HuH-7 (cell line): ENCODE results near the gene ELOVL5.
A peak's percentile ranks its signal among the peaks of the same experiment; 100 is the strongest.

Experiments used
- DNase-seq: peaks from one replicate; pipeline ENCODE4 v3.0.0; 2011; ENCODE audit warnings: low spot score

The ELOVL5 gene

GRCh38 chr6:53268858-53269608, 79.7 kb downstream of the ELOVL5 start:
- DNase-seq: no peak

- DNase-seq: no peak
Observed at GRCh38 chr6:53266553-53267090, 82.1 kb downstream of the ELOVL5 start.

DNA sequence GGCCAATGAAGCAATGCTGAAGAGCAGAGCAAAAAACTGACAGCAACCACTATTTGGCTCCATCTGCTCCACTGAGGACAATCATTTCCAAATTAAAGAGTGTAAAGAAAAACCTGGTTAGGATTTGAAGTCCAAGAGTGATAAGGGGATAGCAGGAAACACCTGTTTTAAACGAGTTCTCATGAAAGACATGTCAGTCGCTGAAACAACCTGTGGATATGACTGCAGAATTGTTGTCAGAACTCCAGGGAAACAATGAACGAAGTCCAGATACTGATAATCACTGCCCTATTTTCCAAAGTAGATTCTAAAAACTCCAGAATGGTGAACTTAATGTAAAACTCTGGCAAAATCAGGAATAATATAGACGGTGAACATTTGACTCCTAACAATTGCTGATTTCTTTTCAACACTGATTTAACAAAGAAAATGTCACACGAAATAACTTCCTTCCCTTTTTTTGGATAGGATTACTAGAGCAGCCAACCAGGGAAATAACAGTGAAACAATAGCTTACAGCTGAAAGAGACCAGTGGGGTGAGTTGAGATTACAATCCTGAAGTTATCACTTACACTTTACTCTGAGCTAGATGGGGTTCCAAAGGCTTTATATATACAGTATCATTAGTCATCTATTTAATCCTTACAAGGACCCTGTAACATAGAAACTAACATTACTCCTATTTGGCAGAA, 83.7 kb downstream of the ELOVL5 start:
- DNase-seq: no peak

GRCh38 chr6:53264337-53264736, 84.4 kb downstream of the ELOVL5 start:
- no peak for DNase-seq

DNA sequence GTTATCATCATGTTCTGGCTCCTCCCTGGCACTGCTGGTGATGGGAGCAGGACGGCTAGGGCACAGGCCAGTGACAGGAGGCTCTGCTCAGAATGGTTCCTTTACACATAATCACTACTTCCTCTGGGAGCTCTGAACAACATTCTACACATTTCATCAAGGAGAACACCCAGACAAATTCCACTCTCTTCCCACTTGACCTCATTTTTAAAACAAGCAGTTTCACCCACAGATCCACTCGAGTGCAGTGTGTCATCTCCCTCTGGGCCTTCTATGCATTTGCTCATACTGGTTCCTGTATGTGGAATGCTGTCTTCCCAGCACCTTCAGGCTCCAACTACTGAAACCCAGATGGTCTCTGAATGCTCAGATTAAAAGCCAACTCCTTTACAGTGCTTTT, 84.8 kb downstream of the ELOVL5 start:
- no peak for DNase-seq

DNA sequence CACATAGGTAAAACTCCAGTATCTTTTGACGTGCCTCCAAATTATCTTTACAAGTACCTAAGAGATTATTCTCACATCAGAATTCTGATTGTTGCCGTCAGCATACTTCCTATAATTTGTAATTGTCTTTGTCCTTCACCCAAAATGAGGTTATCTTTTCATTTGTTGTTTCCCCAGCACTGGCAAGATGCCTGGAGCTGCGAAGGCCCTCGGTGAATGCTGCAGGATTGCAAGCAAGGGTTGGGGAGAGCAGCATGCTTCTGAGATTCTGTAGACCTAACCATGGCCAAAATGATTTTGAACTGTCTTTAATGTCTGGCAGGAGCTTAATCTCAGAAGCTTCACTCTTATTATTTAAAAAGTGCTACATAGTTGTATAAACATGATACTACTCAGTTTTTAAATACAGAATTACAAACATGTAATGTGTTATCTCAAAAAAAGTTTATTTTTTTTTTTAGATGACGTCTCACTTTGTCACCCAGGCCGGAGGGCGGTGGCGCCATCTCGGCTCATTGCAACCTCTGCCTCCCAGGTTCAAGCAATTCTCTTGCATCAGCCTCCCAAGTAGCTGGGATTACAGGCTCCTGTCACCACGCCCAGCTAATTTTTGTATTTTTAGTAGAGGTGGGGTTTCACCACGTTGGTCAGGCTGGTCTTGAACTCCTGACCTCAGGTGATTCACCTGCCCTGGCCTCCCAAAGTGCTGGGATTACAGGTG, 88.7 kb downstream of the ELOVL5 start:
- DNase-seq: no peak

GRCh38 chr6:53258774-53259155, 90.0 kb downstream of the ELOVL5 start:
- no peak for DNase-seq

GRCh38 chr6:53258076-53258773, 90.5 kb downstream of the ELOVL5 start:
- DNase-seq: no peak

DNA sequence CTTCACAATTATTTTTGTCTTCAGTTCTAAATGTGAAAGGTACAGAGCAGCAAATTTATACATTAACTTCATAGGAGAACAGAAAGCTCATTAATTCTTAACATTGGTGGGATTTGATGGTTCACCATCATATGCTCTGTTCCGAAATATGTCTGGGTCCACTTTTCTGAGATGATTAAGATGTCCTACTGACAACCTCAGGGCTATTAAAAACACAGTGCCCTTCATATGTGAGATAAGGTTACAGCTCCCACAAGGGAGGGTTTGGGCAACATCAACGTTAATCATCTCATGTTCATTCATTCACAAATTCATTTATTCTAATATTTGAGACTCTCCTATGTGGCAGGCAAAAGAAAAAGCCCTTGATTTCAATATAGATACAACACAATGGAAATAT, 91.2 kb downstream of the ELOVL5 start:
- DNase-seq: no peak

DNA sequence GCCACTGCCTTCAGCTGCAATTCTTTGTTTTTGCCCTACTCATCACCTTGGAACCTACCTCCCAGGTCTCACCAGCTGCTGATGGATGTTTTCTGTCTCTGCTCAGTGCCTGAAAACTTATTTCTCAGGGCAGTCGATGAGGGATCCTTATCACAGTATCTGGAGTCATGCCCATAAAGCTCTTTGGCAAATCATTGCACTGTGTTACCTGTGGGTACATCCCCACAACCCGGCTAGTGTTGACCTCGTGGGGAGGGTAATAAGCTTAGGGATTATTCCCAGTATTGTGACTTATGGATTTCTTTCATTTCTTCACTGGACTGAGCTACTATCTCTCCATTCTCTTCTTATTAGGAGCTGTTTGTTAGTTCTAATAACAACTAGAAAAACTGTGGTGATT, 91.7 kb downstream of the ELOVL5 start:
- DNase-seq: no peak

DNA sequence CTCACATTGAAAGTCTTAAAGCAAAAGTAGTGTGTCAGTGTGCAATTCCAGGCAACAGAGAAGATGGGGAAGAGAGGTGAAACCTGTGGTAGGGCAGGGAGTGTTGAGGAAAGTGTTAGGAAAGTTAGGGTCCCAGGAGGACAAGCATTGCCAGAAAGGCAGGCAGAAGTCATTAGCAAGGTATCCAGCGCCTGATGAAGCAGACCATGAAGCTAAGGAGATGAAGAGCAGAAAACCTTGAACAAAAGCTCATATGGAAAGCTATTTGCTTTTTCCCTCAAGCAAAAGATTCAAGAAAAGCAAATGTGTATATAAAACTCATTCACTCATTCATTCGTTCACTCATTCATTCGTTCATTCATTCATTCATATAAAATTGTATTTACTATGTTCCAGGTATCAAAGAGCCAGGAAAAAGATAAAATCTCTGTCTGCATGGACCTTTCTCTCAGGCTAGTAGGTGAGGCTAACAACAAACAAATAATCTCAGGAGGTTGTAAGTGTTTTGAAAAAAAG, 96.5 kb downstream of the ELOVL5 start:
- DNase-seq: no peak

- no peak for DNase-seq
Observed at GRCh38 chr6:53251033-53251672, 97.6 kb downstream of the ELOVL5 start.

GRCh38 chr6:53250176-53251032, 98.3 kb downstream of the ELOVL5 start:
- DNase-seq: no peak

DNA sequence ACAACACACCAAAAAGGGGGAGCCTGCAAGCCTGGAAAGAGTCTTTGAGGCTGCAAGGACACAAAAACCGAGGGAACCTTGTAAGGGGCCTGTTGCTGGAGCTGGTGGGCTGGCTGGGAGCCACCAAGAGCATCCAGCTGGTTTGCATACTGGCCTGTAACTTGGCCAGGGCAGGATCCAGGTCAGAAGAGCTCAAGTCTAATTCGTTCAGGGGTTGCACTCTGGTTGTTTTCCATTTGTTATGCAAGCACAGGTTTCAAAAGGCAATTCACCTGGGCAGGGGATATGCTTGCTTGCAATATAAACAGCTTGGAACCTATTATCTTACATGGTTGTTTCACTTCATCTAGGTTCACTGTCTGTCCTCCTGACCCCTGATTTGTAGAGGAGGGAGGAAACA, 101.8 kb downstream of the ELOVL5 start:
- peak; percentile 10 for DNase-seq

DNA sequence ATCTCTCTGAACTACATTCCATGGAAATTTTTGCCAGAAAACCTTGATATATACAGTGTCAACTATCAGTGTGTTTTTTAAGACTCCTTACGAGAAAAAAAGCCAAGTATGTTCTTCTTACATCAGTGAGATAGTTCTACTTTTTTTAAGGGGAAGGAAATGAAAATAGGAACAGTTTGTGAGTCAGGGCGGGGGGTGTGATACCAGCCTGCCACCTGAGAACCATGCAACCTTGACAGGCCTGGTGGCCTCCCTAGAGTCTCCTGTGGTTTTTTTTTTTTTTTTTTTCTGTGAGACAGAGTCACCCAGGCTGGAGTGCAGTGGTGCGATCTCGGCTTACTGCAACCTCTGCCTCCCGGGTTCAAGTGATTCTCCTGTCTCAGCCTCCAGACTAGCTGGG, 103.8 kb downstream of the ELOVL5 start:
- no peak for DNase-seq

DNA sequence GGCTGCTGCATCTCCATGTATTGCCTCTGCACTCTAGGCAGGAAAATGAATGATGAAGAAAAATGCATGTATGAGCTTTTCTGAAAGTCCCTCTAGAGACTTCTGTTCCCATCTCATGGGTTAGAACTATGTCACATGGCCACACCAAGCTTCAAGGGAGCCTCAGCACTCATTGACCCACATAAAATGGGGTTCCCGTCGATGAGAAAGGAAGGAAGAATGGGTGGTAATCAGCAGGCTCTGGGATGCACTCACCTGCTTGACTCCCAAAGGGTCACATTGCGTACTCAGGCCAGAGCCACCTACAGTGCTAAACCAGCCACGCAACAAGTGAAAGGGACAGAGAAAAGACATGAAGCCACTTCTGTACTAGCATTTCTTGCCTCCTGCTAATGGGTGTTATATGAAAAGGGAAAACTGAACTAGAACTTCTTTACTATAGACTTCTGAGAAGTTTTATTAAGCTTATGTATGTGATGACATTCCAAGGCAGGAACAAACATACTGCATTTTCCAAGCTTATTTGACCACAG, 104.3 kb downstream of the ELOVL5 start:
- DNase-seq: no peak

DNA sequence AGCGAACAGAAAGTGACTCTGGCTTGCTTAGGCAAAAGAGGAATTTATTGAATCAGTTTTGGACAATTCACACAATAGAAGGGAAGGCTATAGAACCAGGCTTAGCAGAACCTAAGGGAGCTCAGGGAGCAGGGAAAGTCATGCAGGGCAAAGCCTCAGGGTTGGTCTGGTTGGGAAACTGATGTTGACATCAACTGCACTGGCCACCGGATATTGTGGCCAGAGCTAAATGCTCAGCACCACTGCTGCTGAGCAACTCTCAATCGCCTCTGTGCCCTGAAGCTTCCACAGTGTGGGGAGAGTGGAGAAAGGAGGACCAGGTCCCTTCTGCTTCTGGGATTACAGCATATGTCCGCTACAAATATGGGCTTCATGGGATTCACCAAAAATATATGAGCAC, 106.8 kb downstream of the ELOVL5 start:
- DNase-seq: no peak

- DNase-seq: no peak
Observed at GRCh38 chr6:53240761-53241160, 108.0 kb downstream of the ELOVL5 start.

GRCh38 chr6:53240139-53240538, 108.6 kb downstream of the ELOVL5 start:
- no peak for DNase-seq

DNA sequence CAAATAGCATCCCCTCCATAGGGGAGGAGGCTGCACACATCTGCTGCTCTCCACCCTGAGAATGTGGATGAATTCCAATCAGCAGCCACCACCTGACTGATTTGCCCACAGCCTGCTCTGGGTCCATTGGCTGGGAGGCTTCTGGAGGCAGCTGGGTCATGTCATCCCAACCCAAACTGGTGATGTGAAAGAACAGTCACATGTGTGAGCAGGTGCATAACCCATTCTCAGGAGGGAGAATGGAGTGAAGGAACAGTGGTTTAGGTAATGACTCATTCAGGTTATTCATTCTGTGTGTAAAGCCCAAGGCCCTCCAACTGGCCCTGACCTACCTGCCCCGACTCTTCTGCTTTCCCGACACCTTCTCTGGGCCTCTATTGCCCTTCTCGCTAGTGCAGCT, 109.2 kb downstream of the ELOVL5 start:
- no peak for DNase-seq
